NCI-H1694 (cell line): Measurements from ENCODE around the gene ARL6.

Experiments used
- DNase-seq: peaks from one replicate; lab custom pipeline; 2025; lab: John Stamatoyannopoulos, UW

The ARL6 gene

DNA sequence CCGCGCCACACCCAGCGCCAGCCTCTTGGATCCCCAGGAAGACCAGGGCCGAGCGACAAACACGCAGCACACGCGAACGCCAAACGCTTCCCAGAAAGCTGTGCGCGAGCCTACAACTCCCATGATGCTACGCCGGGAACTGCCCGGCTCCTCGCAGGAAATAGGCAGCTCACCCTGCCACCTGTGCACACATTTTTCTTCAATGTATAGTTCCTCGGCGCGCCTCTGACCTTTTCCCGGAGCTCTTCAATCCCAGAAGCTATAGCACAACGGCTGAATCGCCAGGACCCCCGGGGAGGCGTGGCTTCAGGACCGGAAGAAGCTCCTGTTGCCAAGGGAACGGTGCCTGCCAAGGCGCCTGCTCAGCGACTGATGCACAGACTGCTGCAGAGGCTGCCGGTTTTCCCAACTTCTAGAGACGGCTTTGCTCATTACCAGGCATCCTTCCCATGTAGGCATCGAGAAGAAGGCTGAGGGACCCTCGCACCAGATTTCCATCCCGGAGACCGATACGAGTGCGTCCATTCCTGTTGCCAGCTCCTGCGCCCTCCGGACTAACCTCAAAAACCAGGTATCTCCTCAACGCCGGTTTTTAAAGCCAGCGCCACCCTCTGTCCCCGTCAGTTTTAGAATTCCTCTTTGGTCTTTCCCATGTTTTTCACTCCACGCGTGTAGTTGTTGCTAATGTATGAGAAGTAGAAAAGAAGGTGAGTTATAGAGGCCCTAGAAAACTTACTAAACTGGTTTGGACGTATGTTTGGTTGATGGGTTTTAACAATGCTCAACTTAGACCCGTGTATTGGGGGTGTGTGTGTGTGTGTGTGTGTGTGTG is at the start of gene ARL6:
Gene ARL6, plus strand, starts transcription at position 352 of the 832 bp plus-strand sequence. CDS start 3,350 bp downstream, outside the sequence.
- DNase-seq, result peak; percentile 89

DNA sequence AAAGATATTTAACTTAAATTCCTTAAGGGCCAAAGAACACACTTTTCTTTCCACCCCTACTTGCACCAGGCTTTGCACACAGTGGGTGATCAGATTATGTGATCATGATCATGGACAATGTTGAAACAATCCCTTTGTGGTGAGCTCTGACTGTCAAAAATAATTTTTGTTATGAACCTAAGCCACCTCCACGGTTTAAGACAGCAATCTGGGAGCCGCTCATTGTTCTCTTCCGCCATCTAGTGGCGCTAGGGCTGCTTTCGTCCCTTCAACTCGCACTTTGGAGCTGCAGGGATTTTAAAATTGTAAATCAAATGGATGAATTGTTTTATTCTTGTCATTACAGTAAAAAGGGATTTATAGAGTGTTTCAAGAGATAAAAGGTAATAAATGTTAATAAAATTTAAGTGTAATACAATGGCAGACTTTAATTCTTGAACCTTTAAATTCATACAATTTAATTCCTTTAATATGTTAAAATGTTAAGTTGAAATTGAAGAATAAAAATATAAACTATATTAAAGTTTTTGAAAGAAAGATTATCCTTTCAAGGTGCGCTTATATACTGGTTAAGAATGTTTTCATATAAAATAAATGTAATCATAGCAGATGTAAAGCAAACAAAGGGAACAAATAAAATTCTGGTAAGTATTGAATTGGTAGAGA is 45.3 kb upstream of the ARL6 start:
- peak; percentile 87 for DNase-seq

DNA sequence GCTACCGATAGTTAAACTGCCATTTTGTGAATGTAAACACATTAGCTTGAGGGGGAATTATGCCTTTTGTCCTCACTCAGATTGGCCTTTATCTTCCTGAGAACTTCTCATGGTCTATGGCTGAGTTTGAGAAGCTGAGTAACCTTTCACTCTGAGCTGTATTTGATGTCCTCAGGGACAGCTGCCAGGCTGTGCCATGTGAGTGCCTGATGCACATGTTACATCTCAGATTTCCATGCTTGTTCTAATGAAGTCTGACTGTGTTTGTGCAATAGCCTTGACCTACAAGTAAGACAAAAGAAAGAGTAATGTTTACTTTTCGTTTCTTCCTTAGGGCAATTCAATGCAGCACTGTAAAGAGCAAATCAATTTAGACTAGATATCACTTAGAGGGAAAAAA is 44.1 kb upstream of the ARL6 start:
- no peak for DNase-seq

DNA sequence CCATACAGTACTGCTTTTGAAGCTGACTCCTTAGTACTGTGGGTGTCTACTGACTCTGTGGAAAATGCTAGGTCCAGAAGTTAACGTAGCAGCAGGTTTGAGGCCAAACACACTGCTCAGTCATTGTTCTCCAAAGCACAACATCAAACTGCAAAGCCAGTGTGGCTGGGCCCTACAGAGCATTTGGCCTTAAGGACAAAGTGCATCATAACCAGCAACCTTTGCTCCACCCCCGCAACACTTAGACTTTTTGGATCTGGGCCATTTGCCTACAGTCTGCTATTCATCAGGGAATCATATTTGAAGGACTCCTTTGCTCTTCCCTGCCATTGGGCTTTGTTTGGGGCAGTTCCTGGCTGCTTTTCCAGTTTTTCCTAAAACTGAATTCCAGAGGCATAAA is 43.1 kb upstream of the ARL6 start:
- no peak for DNase-seq

DNA sequence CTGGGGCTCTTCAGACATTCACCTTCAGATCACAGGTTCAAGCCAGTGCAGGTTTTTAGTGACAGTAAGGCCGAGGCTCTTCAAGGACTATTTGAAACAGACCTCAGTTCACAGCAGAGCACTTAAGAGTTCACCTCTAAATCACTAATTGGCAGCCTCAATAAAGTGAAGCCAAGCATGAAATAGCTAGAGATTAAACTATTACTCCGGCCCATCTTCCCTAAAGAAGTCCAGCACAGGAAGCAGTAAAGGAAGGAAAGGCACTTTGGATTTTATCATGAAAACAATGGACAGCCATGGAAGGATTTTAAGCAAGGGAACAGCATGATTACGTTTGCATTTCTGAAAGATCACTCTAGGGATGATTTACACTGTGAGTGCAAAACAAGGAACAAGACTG is 27.6 kb upstream of the ARL6 start:
- no peak for DNase-seq

DNA sequence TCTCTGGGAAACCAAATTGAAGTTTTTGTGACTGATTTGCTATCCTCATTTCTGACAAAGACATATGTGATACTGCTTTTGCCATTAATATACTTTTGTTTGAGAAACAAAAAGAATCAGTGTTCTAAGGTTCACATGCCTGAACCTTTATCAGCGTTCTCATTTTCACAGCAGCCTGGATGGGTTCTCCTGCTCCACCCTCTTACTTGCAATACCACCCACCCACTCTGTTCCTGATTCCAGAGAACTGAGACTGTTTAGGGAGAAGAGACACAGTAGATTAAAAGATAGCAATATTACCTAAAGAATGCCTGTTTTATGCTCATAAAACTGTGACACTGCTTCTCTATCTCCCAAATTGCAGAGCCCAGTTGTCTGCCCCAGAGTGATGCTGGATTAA is 25.8 kb upstream of the ARL6 start:
- no peak for DNase-seq

DNA sequence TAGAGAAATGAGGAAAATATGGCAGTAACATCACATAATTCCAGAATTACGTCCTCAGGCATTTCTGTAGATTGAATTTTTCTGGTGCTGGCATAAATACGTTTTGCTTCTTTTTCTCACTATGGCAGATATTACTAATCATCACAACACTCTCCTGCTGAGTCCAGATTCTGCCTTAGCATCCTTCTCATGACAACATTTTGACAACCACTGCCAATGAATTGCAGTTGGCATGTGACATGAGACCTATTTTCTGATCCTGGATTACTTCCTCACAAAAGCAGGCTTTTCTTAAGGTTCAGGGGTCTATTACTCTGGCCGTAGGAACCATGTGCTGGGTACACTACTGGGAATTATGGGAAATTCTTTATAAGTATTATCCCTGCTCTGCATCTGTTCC is 22.5 kb upstream of the ARL6 start:
- no peak for DNase-seq

DNA sequence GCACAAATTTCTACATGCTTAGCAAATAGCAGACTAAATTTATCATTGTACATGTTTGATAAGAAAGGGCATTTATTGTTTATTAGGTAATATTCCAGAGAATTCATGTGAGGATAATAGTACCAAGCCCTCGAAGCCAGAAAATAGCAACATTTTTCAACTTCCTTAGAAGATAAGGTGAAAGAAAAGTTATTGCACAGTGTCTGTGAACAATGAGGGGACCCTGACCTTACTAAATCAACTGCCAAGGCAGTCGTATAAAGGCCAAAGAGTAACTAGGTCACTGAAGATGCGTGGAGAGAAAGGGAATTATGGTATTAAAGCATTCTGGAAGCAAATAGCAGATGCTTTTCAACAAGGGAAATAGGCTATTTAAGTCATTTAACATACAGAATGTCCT is 20.3 kb upstream of the ARL6 start:
- no peak for DNase-seq

- no peak for DNase-seq
These were observed 762 bp upstream of the ARL6 start for GRCh38 chr3:97763586-97764406.

DNA sequence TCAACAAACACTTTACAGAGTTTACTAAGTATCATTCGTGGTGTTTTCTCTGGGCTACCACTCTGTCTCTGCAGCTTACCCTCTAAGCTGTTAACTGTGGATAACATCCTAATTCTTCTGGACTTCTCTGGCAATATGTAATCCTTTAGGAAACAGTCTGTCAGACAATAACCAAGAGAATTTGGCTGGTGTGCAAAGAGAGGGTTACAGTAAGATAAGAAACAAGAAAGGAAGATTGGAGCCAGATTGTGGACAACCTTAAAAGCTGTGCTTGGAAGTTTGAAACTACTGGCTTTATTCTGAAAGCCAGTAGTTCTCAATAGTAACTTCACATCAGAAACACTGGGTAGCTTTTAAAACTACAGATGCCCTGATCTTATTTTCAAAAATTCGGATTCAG is 778 bp downstream of the ARL6 start:
- no peak for DNase-seq

GRCh38 chr3:97772926-97773325 is 8.4 kb downstream of the ARL6 start:
- no peak for DNase-seq

DNA sequence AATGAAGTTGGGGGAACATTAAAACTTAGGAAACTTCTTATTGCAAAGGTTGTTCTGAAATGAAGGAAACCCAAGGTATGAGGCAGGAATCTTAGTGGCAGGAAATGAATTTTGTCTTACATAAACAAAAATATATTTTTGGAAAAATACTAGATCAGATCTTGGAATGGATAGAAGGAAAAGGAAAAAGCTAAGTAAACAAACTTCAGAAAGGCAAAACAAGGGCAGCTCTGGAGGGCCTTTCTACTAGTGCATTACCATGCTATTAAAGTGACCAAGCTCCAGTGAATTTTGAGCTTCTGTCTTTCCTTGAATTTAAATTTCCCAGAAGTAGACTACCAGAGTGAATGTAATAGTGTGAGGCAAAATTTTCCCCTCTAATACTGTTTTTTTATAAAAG is 13.6 kb downstream of the ARL6 start:
- DNase-seq, result no peak

DNA sequence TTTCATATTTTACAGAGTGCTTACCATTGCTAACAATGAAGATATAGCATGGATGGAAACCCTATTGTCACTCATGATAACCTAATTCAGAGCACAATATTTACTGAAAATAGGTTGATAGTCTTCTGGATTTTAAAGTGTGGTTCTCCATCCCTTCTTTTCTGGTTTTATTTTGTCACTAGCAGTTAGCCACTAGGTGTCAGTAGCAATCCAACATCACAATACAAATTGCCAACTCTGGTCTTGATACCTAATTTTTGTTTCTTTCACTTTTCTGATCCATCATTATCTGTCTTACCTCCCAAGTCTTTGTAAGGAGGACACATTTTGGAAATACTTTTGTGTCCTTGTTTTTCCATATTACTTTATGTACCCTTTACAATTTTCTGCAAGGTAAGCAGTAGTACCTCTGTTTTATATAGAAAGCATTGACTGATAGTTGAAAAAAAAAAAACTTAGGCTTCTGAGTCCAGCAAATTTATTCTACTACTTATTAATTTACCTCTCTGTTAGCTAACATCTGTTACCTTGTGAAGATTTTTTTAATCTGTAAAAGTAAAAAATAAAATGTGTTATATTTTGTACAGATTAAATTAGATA is 29.0 kb downstream of the ARL6 start:
- peak; percentile 76 for DNase-seq

DNA sequence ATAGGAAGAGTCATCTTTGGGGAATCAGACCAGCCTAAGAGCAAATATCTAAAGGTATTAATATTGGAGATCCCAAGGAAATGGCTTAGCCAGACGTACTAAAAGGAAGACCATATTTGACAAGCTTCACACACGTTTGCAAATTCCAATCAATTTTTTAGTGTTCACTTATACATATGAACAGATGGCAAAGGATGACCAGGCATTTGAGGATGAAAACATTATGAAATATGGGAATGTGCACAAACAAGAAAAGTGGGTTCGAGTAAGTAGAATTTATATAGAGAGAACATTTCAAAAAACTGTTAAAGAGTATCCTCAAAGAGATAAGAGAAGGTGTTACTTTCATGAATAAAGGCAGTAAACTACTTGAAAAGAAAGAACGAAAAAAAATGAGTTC is 31.4 kb downstream of the ARL6 start:
- DNase-seq, result no peak

DNA sequence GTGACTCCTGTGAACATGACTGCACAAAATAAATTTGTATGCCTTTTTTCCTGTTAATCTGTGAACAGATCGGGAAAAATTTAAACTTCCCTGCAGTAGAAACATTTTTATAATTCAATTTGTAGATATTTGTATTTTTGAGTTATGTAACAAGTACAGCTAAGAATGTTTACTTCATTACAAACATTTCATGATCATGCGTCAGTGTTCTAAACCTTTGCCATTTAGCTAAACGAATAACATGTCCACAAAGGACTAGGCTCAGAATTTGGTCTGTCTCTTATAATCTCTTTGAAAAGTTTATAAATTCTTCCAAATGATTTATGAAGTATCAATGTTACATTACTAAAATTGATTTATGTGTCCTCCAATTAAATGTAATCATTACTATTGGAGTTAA is 39.9 kb downstream of the ARL6 start:
- DNase-seq, result no peak

GRCh38 chr3:97810779-97811390 is 46.3 kb downstream of the ARL6 start:
- DNase-seq, result no peak

DNA sequence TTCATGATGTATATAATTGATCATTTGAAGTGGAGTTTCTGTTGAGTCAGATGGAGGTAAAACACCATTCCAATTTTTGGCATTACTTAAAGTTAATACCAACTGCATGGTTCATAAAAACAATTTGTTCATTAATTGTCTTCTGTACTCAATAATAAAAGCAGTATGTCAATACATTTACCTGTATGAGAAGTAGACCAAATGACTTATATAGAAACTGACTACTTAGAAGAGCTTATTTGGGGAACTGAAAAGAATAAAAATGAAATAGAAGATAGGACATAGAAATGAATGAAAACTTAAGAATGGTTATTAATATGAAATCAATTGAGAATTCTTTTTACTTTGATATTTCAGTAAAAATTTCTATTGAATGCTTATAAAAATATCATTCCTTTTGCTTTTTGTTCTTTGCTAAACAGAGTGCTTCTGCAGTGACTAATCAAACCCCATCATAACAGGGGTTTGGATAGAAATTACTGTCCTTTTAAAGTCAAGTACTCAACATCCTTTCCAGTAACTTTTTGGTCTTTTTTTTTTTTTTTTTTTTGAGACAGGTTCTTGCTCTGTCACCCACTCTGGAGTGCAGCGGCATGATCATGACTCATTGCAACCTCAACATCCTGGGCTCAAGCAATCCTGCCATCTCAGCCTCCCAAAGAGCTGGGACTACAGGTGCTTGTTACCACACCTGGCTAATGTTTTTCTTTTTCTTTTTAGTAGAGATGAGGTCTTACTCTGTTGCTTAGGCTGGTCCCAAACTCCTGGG is 50.8 kb downstream of the ARL6 start:
- no peak for DNase-seq

GRCh38 chr3:97816811-97817210 is 52.3 kb downstream of the ARL6 start:
- DNase-seq, result peak; percentile 15

DNA sequence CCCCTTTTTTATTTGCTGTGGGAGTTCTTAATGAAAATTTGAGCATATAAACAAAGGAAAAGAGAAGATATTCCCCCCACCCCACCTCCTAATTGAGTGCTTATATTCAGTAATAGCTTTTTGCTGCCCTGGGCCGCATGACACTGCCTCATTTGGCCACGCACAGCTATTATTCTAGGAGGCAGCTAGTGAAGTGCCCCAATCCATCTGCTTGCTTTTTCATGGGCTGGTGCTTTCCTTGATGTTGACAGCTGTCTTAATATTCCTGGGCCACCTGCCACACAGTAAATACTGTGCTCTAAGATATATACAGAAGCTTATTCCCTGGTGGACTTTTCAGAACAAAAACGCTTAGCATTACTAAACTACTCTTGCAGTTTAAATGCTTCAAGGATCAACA is 53.4 kb downstream of the ARL6 start:
- peak; percentile 98 for DNase-seq

GRCh38 chr3:97820780-97821179 is 56.2 kb downstream of the ARL6 start:
- DNase-seq, result no peak

DNA sequence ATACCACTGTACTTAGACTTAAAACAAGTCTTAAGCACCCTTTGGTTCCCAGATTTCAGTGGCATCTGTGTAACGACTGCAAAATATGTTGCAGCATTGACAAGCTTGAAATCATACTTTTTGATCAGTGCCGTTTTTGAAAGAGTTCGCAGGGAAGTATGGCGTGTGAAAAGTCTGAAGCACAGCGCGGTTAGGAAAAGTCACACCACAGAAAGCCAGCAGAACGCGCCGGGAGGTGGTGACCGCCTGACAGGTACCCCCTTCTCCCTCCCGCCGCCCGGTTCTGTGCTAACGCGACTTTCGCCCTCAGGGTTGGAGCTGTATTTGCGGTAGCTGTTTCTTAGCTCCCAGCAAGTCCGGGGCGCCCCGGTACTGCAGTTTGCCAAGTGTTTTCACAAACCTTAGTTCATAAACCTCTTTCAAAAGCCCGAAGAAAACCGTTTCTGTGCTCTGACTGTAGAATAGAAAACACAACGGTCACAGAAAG is 56.8 kb downstream of the ARL6 start:
- no peak for DNase-seq
